MCF 10A (cell line): Measurements from ENCODE around the gene NR2C1. TPM values are rescaled to one million over a fixed set of nuclear protein-coding genes. Genes with fewer than 3 reads are reported as not detected.
"Not testable (repeated sequence)": the region's sequence is repeated elsewhere in the genome, so short reads cannot be mapped to it uniquely, and the experiment has no call there.

Experiments used
- BruUV-seq: library from RNA; stranded (reverse); fragments of 400-500 nt; replicated peaks from 2 replicates; lab custom pipeline; 2021; lab: Mats Ljungman, UMichigan
- CTCF ChIA-PET: fragments of 300-600 bp; sonication (Branson Sonifier 250); formaldehyde crosslinking; extraction: SDS; loops from one replicate; lab custom pipeline; 2021; ENCODE audit warnings: antibody characterized with exemption, inconsistent platforms; lab: Yijun Ruan, JAX
- POLR2A ChIA-PET: fragments of 300-600, 350-650 bp; sonication (Branson Sonifier 250); formaldehyde crosslinking; extraction: SDS; loops from one replicate; lab custom pipeline; 2020; ENCODE audit warnings: antibody characterized with exemption, inconsistent platforms; lab: Yijun Ruan, JAX
- DNase-seq: peaks from one replicate; pipeline ENCODE4 v3.0.0-alpha.2; 2018; ENCODE audit not compliant: unreplicated experiment
- H3K27ac Mint-ChIP-seq: one replicate; pipeline ENCODE4 v1.8.0; 2022; ENCODE audit warnings: mild to moderate bottlenecking, low read depth, mixed read lengths; ENCODE audit not compliant: unreplicated experiment
- H3K27me3 Mint-ChIP-seq: one replicate; pipeline ENCODE4 v1.8.0; 2022; ENCODE audit warnings: mixed read lengths; ENCODE audit not compliant: insufficient read depth, unreplicated experiment
- H3K36me3 Mint-ChIP-seq: one replicate; pipeline ENCODE4 v1.8.0; 2022; ENCODE audit warnings: mild to moderate bottlenecking, moderate library complexity, mixed read lengths; ENCODE audit not compliant: insufficient read depth, unreplicated experiment
- H3K4me1 Mint-ChIP-seq: one replicate; pipeline ENCODE4 v1.8.0; 2022; ENCODE audit warnings: mixed read lengths; ENCODE audit not compliant: insufficient read depth, unreplicated experiment
- H3K4me3 Mint-ChIP-seq: one replicate; pipeline ENCODE4 v1.8.0; 2022; ENCODE audit warnings: mild to moderate bottlenecking, moderate library complexity, mixed read lengths; ENCODE audit not compliant: unreplicated experiment
- H3K9me3 Mint-ChIP-seq: one replicate; pipeline ENCODE4 v1.8.0; 2022; ENCODE audit warnings: mixed read lengths; ENCODE audit not compliant: unreplicated experiment
- intact Hi-C: fragments of 100-400 bp; cut with micrococcal nuclease; formaldehyde crosslinking; loops from 2 replicates; pipeline ENCODE4 v1.14.1; 2022
- total RNA-seq: library from RNA; stranded (reverse); gene quantifications from 2 replicates; pipeline ENCODE4 v1.2.3, GENCODE V29; 2022
- TF ChIP-seq, protein P1 (sequence below): fragments of 200-600 bp; IDR thresholded peaks from one replicate; pipeline ENCODE4 v1.8.0; 2022; ENCODE audit warnings: antibody characterized with exemption, mild to moderate bottlenecking; ENCODE audit not compliant: unreplicated experiment

The NR2C1 gene
- total RNA-seq, 1 experiment from 2014 or later: 29.0 TPM

DNA sequence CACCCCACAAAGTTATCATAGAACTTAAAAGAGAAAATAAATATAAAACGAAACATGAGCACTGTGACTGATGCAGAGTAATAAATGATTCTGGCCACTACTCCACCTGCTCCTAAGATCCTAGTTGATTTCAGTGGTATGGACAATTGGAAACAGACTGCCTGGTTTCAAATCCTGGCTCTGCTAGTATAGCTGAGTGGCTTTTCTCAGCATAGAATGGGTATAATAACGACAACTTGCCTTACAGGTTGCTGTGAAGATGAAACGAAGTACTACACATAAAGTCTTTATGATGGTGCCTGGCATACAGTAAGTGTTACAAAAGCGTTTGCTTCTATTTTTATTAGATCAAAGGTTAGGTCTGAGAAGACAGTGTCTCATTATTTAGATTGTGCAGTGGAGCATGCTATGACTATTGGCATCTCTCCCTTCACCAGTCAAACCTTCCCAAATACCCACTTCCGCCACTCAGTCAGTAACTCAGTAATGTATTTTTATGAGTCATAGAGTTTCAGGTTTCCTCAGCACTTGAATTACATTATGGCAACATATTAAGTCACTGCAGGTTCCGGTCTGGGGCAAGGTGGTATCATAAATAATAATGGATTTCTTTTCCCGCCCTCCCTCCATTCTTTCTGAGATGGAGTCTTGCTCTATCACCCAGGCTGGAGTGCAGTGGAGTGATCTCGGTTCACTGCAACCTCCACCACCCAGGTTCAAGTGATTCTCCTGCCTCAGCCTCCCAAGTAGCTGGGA is 29.7 kb upstream of the NR2C1 start:
- TF ChIP-seq, protein P1, sequence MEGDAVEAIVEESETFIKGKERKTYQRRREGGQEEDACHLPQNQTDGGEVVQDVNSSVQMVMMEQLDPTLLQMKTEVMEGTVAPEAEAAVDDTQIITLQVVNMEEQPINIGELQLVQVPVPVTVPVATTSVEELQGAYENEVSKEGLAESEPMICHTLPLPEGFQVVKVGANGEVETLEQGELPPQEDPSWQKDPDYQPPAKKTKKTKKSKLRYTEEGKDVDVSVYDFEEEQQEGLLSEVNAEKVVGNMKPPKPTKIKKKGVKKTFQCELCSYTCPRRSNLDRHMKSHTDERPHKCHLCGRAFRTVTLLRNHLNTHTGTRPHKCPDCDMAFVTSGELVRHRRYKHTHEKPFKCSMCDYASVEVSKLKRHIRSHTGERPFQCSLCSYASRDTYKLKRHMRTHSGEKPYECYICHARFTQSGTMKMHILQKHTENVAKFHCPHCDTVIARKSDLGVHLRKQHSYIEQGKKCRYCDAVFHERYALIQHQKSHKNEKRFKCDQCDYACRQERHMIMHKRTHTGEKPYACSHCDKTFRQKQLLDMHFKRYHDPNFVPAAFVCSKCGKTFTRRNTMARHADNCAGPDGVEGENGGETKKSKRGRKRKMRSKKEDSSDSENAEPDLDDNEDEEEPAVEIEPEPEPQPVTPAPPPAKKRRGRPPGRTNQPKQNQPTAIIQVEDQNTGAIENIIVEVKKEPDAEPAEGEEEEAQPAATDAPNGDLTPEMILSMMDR: no peak
- Mint-ChIP-seq H3K4me3 (peak overlapping the region; percentile 12), H3K9me3 (no peaks in the 10 kb centered on the region), H3K36me3 (peaks cover 87% of the 10 kb centered on the region), H3K27me3 (no peaks in the 10 kb centered on the region), H3K27ac (peak overlapping the region; percentile 36), H3K4me1 (peaks cover 17% of the 10 kb centered on the region)
- POLR2A ChIA-PET: interaction anchor here (1.0 to 1.6 kb wide), 2 partner anchors 13 to 431 kb away, joined by 3 to 4 read pairs; no protein-coding TSS in a partner anchor
- peak; percentile 95 for DNase-seq
- BruUV-seq: no TSS peak
- intact Hi-C loops: loop anchor here (5.0 kb wide), 1 partner anchor 114 kb away; the partner anchor contains the start of genes FGD6 and VEZT
- CTCF ChIA-PET: interaction anchor here (0.6 kb wide), 1 partner anchor 115 kb away, joined by 3 read pairs; the partner anchor contains the start of genes FGD6 and VEZT

DNA sequence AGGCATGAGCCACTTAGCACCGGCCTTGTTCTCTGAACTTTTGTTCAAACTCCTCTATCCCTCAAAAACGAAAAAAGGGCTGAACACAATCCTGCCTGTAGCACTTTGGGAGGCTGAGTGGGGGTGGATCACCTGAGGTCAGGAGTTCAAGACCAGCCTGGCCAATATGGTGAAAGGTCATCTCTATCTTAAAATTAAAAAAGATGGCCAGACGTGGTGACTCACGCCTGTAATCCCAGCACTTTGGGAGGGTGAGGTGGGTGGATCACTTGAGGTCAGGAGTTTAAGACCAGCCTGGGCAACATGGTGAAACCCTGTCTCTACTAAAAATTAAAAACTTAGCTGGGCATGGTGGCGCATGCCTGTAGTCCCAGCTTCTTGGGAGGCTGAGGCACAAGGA is 28.5 kb upstream of the NR2C1 start:
- intact Hi-C loops: loop anchor here (5.0 kb wide), 1 partner anchor 115 kb away; the partner anchor contains the start of genes FGD6 and VEZT
- POLR2A ChIA-PET, BruUV-seq: not testable (repeated sequence)

DNA sequence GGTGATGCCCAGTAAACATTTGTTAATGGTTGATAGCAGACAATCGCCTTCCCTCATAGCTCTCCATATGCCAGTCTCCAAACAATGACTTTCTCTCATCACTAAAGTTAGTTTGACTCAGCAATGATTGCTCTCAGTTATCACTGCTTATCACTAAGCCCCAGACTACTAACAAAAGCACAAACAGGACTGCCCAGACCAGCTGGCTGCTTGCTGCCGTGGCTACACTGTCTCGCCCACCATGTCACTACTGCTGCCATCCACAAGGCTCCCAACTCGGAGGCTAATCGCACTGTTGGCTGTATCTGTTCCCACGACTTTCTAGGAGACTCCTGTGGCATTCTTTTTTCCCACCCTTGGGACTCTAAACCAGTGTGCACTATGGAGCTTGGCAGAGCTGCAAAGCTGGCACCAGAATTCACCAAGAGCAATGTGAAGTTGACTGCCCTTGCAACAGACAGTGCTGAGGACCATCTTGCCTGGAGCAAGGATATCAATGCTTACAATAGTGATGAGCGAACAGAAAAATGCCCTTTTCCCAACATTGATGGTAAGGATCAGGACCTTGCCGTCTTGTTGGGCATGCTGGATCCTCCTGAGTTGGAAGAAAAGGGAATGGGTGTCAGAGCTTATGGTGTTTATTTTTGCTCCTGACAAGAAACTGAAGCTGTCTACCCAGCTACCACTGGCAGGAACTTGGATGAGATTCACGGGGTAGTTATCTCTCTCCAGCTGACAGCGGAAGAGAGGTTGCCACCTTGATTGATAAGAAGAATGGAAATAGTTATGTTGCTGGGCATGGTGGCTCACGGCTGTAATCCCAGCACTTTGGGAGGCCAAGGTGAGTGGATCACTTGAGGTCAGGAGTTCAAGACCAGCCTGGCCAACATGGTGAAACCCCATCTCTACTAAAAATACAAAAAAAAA is 27.1 kb upstream of the NR2C1 start:
- intact Hi-C loops: loop anchor here (5.0 kb wide), 1 partner anchor 117 kb away; the partner anchor contains the start of genes FGD6 and VEZT
- peaks cover 67% of the 10 kb centered on the region for H3K36me3 Mint-ChIP-seq
- no peak overlapping the region for H3K27ac Mint-ChIP-seq
- BruUV-seq: no TSS peak
- ChIA-PET POLR2A (interaction anchor here (0.6 kb wide), 1 partner anchor 101 kb away, joined by 3 read pairs; no protein-coding TSS in a partner anchor), CTCF (interaction anchor here (1.2 kb wide), 1 partner anchor 17 kb away, joined by 3 read pairs; no protein-coding TSS in a partner anchor)
- H3K9me3 Mint-ChIP-seq: no peaks in the 10 kb centered on the region
- TF ChIP-seq, protein P1: no peak
- no peak for DNase-seq
- peaks cover 19% of the 10 kb centered on the region for H3K4me1 Mint-ChIP-seq
- H3K27me3 Mint-ChIP-seq: no peaks in the 10 kb centered on the region
- no peak overlapping the region for H3K4me3 Mint-ChIP-seq

More for the DNA sequence above, 28.5 kb upstream of the NR2C1 start:
- H3K27me3 Mint-ChIP-seq, H3K4me3 Mint-ChIP-seq, H3K9me3 Mint-ChIP-seq, CTCF ChIA-PET, H3K27ac Mint-ChIP-seq, DNase-seq: not testable (repeated sequence)
- peaks cover 81% of the 10 kb centered on the region for H3K36me3 Mint-ChIP-seq
- peaks cover 19% of the 10 kb centered on the region for H3K4me1 Mint-ChIP-seq

DNA sequence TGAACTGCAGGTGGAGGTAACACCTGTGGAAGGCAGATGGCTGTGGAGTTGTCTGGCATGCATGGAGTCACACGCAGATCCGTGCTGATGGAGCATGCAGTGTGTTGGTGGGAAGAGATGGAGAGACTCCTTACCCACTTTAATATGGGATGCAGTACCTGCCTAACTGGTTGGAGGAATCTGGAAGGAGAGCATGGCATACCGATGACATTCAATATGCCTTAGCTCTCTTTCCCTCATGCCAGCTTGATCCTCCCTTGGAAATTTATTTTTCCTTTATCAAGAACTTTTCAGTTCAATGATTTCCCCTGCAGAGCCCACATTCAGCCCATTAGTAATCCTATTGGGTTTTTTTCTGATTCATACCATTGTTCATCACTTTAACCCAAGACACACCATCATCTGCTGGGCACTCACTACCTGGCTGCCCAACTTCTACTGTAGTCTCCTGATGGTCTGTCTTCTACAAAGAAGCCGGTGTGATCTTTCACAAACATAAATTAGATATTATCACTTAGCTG is 25.9 kb upstream of the NR2C1 start:
- no peak overlapping the region for H3K27ac Mint-ChIP-seq
- POLR2A ChIA-PET: interaction anchor here (0.7 kb wide), 1 partner anchor 153 kb away, joined by 3 read pairs; no protein-coding TSS in a partner anchor
- DNase-seq: no peak
- intact Hi-C loops: no loop called here
- TF ChIP-seq, protein P1: no peak
- peaks cover 19% of the 10 kb centered on the region for H3K4me1 Mint-ChIP-seq
- peaks cover 62% of the 10 kb centered on the region for H3K36me3 Mint-ChIP-seq
- no peak overlapping the region for H3K4me3 Mint-ChIP-seq
- BruUV-seq: no TSS peak
- H3K27me3 Mint-ChIP-seq: no peaks in the 10 kb centered on the region
- CTCF ChIA-PET: interaction anchor here (1.2 kb wide), 1 partner anchor 18 kb away, joined by 3 read pairs; no protein-coding TSS in a partner anchor
- H3K9me3 Mint-ChIP-seq: no peaks in the 10 kb centered on the region
